ENCODE measurements around the gene SH3BP2.

Gene SH3BP2

DNA sequence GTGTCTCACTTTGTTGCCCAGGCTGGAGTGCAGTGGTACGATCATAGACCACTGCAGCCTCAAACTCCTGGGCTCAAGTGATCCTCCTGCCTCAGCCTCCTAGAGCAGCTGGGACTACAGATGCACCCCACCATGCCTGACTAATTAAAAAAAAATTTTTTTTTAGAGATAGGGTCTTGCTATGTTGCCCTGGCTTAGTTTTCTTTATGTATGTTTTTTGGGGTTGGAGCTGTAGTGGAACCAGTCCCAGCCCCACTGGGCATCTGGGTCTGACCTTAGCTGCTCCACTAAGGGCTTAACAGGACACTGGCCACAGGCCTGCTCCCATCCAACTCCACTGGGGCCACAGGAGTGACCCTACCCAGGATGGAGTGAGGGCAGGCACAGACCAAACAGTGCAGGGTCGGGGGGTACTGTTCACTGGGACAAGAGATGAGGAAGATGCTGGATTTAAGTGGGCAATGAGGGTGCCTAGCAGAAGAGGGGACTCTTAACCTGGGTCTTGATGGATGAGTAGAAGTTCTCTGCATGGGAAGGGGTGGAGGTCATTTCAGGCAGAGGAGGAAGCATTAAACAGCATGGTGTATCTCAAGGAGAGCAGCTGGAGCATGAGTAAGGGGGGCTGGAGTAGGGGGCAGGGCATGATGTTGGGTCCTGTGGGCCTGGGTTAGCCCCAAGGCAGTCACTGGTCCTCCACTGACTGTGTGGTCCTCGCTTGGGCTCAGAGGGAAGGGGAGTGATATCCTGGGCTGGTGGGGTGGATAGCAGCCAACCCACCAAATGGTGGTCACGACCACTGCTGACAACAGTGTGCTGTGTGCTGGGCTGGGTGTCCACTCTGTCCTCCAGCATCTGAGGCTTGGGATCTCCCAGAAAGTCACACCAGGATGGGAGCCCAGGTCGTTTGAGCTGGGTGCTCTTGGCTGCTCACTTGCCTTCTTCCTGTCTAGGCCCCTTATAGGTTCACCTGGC lies 26.6 kb downstream of the SH3BP2 start:
- Histone ChIP-seq H3K4me2 (ENCODE audit: low read length) (no peak overlapping the region), H4K20me1 (ENCODE audit: insufficient read depth, low read length) (no peaks in the 10 kb centered on the region), H3K9me3 (ENCODE audit: low read length) (no peaks in the 10 kb centered on the region), H3K27ac (ENCODE audit: low read depth, low read length, poor library complexity, severe bottlenecking) (no peak overlapping the region), H3K79me2 (ENCODE audit: insufficient read depth, low read length) (no peaks in the 10 kb centered on the region), H3K4me1 (ENCODE audit: insufficient read depth, low read length, severe bottlenecking) (peaks cover 4% of the 10 kb centered on the region), H3K4me3 (ENCODE audit: low read depth, low read length, poor library complexity, severe bottlenecking) (no peak overlapping the region), H3K9ac (ENCODE audit: low read length) (no peak overlapping the region), H3K9me2 (ENCODE audit: low read depth, low read length) (no peaks in the 10 kb centered on the region), H3F3A (ENCODE audit: insufficient read depth, low read length) (no peaks in the 10 kb centered on the region), H3K36me3 (ENCODE audit: insufficient read depth, low read length) (no peaks in the 10 kb centered on the region), H3K27me3 (ENCODE audit: insufficient read depth, low read length) (no peaks in the 10 kb centered on the region), H2AFZ (ENCODE audit: low read length) (no peak overlapping the region)
- no peak for TF ChIP-seq EZH2 (IDR thresholded peaks at IDR 0.05; ENCODE audit: borderline replicate concordance, low read length)
- TF ChIP-seq, protein P1, sequence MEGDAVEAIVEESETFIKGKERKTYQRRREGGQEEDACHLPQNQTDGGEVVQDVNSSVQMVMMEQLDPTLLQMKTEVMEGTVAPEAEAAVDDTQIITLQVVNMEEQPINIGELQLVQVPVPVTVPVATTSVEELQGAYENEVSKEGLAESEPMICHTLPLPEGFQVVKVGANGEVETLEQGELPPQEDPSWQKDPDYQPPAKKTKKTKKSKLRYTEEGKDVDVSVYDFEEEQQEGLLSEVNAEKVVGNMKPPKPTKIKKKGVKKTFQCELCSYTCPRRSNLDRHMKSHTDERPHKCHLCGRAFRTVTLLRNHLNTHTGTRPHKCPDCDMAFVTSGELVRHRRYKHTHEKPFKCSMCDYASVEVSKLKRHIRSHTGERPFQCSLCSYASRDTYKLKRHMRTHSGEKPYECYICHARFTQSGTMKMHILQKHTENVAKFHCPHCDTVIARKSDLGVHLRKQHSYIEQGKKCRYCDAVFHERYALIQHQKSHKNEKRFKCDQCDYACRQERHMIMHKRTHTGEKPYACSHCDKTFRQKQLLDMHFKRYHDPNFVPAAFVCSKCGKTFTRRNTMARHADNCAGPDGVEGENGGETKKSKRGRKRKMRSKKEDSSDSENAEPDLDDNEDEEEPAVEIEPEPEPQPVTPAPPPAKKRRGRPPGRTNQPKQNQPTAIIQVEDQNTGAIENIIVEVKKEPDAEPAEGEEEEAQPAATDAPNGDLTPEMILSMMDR (IDR thresholded peaks at IDR 0.05; ENCODE audit: low read length): no peak

DNA sequence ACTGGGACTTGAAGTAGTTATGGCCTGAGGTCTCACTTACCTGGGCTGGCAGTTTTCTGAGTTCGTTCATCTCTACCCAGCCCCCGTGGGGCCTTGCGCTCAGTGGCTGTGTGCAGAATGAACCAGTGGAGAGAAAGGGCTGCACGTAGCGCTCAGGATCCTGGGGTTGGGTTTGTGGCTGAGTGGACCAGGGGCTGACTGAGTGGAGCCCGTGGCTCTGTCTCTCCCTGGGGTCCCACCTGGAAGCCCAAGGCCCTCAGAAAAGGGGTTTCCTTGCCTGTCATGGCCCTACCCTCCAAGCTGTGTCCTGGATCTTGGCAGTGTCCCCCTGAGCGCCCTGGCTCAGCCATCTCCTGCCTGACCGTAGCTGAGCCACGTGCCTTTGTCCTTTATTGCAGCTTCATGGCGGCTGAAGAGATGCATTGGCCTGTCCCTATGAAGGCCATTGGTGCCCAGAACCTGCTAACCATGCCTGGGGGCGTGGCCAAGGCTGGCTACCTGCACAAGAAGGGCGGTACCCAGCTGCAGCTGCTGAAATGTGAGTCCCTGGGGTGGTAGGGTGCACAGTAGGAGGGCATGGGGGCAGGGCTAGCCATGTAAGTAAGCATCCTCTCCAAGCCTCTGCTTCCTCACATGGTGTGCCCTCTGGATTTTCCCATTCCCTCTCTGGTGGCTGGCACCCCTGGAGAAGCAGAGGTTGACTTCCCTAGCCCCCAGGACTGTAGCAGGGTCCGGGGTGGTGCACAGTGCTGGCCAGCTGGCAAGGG lies 27.5 kb downstream of the SH3BP2 start:
- H2AFZ ChIP-seq (ENCODE audit: low read length): no peak overlapping the region
- no peaks in the 10 kb centered on the region for H3K9me3 ChIP-seq (ENCODE audit: low read length)
- no peaks in the 10 kb centered on the region for H3F3A ChIP-seq (ENCODE audit: insufficient read depth, low read length)
- H3K27me3 ChIP-seq (ENCODE audit: insufficient read depth, low read length): no peaks in the 10 kb centered on the region
- no peak overlapping the region for H3K4me2 ChIP-seq (ENCODE audit: low read length)
- H3K4me1 ChIP-seq (ENCODE audit: insufficient read depth, low read length, severe bottlenecking): peaks cover 4% of the 10 kb centered on the region
- H3K36me3 ChIP-seq (ENCODE audit: insufficient read depth, low read length): no peaks in the 10 kb centered on the region
- TF ChIP-seq, protein P1 (IDR thresholded peaks at IDR 0.05; ENCODE audit: low read length): no peak
- no peak for TF ChIP-seq EZH2 (IDR thresholded peaks at IDR 0.05; ENCODE audit: borderline replicate concordance, low read length)
- H3K4me3 ChIP-seq (ENCODE audit: low read depth, low read length, poor library complexity, severe bottlenecking): no peak overlapping the region
- no peaks in the 10 kb centered on the region for H3K9me2 ChIP-seq (ENCODE audit: low read depth, low read length)
- H4K20me1 ChIP-seq (ENCODE audit: insufficient read depth, low read length): no peaks in the 10 kb centered on the region
- H3K79me2 ChIP-seq (ENCODE audit: insufficient read depth, low read length): no peaks in the 10 kb centered on the region
- H3K9ac ChIP-seq (ENCODE audit: low read length): no peak overlapping the region
- H3K27ac ChIP-seq (ENCODE audit: low read depth, low read length, poor library complexity, severe bottlenecking): no peak overlapping the region

DNA sequence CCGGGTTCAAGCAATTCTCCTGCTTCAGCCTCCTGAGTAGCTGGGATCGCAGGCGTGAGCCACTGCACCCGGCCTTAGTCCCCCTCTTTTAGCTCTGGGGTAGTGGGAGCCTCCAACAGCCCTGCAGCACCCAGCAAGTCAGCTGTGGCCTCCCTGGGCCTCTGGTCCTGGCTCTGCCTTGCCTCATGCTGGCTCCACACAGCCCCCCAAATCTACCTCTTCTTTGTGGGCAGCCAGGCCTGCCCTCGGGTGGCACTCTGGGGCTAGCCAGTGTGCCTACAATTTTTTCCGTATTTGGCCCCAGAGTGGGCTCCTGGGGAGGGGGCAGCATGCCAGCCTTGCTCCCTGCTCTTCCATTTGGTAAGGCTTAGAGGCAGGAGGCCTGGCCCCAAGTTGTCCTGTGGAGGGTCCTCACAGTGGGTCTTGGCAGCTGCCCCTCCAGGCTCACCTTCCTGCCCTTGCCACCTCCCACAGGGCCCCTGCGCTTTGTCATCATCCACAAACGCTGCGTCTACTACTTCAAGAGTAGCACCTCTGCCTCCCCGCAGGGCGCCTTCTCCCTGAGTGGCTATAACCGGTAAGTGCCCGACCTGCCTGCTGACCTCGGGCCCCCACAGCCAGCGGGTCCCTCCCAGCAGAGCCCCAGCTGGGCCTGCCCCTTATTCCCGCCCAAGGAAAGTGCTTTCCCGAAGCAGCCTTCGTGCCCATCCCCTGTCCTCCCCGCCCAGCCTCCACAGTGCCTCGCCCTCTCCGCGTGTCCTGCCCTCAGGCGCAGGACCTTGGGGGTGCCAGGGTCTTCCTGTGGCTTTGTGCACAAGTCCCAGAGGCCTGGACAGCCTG lies 29.8 kb downstream of the SH3BP2 start:
- Histone ChIP-seq H4K20me1 (ENCODE audit: insufficient read depth, low read length) (no peaks in the 10 kb centered on the region), H3K4me3 (ENCODE audit: low read depth, low read length, poor library complexity, severe bottlenecking) (no peak overlapping the region), H3K36me3 (ENCODE audit: insufficient read depth, low read length) (no peaks in the 10 kb centered on the region), H2AFZ (ENCODE audit: low read length) (no peak overlapping the region), H3F3A (ENCODE audit: insufficient read depth, low read length) (no peaks in the 10 kb centered on the region), H3K27ac (ENCODE audit: low read depth, low read length, poor library complexity, severe bottlenecking) (no peak overlapping the region), H3K9ac (ENCODE audit: low read length) (no peak overlapping the region), H3K9me2 (ENCODE audit: low read depth, low read length) (no peaks in the 10 kb centered on the region), H3K79me2 (ENCODE audit: insufficient read depth, low read length) (no peaks in the 10 kb centered on the region), H3K27me3 (ENCODE audit: insufficient read depth, low read length) (no peaks in the 10 kb centered on the region), H3K9me3 (ENCODE audit: low read length) (no peaks in the 10 kb centered on the region), H3K4me1 (ENCODE audit: insufficient read depth, low read length, severe bottlenecking) (peaks cover 3% of the 10 kb centered on the region), H3K4me2 (ENCODE audit: low read length) (no peak overlapping the region)
- TF ChIP-seq EZH2 (IDR thresholded peaks at IDR 0.05; ENCODE audit: borderline replicate concordance, low read length): no peak
- TF ChIP-seq, protein P1 (IDR thresholded peaks at IDR 0.05; ENCODE audit: low read length): no peak
